ENCODE results near the gene FLNB. TPM values are rescaled to one million over a fixed set of nuclear protein-coding genes. Genes with fewer than 3 reads are reported as not detected.

The FLNB gene
- total and polyA plus RNA-seq, 2 of the 13 experiments (the other 11 are each of a cell fraction or from before 2014, with no cell fraction given), result 106 to 130 TPM

DNA sequence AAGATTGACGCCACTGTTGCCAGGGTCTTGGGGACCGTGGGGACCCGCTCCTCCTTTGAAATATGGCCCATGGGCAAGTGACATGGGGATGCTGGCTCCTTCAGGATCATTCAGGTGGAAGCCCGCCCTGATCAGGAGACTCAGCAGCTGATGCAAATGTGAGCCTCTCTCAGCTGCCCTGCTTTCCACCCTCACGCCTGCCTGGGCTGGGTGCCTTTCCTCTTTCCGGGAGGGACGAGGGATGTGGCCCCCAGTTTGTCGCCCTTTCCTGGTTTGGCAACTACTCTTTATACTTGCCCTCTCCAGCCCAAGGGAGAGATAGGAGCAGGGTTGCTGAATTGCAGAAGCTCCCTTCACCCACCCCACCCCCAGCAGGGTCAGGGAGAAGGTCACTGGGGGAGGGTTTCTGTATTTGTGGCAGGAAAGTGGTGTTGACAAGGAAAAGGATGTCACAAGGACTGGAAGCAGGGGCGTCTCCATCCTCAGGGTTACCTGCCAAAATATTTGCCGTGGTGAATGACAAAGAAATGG, 180.8 kb downstream of the FLNB start (continued):
- TF ChIP-seq, protein P1, sequence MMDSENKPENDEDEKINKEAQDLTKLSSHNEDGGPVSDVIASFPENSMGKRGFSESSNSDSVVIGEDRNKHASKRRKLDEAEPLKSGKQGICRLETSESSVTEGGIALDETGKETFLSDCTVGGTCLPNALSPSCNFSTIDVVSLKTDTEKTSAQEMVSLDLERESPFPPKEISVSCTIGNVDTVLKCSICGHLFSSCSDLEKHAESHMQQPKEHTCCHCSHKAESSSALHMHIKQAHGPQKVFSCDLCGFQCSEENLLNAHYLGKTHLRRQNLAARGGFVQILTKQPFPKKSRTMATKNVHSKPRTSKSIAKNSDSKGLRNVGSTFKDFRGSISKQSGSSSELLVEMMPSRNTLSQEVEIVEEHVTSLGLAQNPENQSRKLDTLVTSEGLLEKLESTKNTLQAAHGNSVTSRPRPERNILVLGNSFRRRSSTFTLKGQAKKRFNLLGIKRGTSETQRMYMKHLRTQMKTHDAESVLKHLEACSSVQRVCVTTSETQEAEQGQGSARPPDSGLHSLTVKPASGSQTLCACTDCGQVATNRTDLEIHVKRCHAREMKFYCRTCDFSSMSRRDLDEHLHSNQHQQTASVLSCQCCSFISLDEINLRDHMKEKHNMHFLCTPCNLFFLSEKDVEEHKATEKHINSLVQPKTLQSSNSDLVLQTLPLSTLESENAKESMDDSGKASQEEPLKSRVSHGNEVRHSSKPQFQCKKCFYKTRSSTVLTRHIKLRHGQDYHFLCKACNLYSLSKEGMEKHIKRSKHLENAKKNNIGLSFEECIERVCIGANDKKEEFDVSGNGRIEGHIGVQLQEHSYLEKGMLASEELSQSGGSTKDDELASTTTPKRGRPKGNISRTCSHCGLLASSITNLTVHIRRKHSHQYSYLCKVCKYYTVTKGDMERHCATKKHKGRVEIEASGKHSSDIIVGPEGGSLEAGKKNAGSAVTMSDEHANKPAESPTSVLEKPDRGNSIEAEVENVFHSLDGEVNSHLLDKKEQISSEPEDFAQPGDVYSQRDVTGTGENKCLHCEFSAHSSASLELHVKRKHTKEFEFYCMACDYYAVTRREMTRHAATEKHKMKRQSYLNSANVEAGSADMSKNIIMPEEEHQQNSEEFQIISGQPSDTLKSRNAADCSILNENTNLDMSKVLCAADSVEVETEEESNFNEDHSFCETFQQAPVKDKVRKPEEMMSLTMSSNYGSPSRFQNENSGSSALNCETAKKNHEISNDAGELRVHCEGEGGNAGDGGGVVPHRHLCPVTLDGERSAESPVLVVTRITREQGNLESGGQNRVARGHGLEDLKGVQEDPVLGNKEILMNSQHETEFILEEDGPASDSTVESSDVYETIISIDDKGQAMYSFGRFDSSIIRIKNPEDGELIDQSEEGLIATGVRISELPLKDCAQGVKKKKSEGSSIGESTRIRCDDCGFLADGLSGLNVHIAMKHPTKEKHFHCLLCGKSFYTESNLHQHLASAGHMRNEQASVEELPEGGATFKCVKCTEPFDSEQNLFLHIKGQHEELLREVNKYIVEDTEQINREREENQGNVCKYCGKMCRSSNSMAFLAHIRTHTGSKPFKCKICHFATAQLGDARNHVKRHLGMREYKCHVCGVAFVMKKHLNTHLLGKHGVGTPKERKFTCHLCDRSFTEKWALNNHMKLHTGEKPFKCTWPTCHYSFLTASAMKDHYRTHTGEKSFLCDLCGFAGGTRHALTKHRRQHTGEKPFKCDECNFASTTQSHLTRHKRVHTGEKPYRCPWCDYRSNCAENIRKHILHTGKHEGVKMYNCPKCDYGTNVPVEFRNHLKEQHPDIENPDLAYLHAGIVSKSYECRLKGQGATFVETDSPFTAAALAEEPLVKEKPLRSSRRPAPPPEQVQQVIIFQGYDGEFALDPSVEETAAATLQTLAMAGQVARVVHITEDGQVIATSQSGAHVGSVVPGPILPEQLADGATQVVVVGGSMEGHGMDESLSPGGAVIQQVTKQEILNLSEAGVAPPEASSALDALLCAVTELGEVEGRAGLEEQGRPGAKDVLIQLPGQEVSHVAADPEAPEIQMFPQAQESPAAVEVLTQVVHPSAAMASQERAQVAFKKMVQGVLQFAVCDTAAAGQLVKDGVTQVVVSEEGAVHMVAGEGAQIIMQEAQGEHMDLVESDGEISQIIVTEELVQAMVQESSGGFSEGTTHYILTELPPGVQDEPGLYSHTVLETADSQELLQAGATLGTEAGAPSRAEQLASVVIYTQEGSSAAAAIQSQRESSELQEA (CRISPR knock-in tag; IDR thresholded peaks at IDR 0.05; ENCODE audit: not compliant biosample characterization), result no peak
- TF ChIP-seq KDM1A (CRISPR knock-in tag; IDR thresholded peaks at IDR 0.05) (no peak), POLR2AphosphoS2 (IDR thresholded peaks at IDR 0.05; ENCODE audit: low read depth, low read length) (no peak), FOXC1 (CRISPR knock-in tag; IDR thresholded peaks at IDR 0.05; ENCODE audit: borderline replicate concordance) (no peak), CEBPB (IDR thresholded peaks at IDR 0.05; ENCODE audit: borderline replicate concordance, low read depth, low read length) (0 out of 2 replicates have a peak, but pooled peaks have one; percentile 7), MZF1 (CRISPR knock-in tag; IDR thresholded peaks at IDR 0.05; ENCODE audit: borderline replicate concordance) (no peak), CENPX (CRISPR knock-in tag; IDR thresholded peaks at IDR 0.05) (no peak), THAP11 (CRISPR knock-in tag; IDR thresholded peaks at IDR 0.05) (no peak), MATR3 (CRISPR knock-in tag; IDR thresholded peaks at IDR 0.05) (no peak), ZNF567 (CRISPR knock-in tag; IDR thresholded peaks at IDR 0.05; ENCODE audit: borderline replicate concordance) (no peak; the same call in 1 of the 2 replicates)
- TF ChIP-seq, protein P2, sequence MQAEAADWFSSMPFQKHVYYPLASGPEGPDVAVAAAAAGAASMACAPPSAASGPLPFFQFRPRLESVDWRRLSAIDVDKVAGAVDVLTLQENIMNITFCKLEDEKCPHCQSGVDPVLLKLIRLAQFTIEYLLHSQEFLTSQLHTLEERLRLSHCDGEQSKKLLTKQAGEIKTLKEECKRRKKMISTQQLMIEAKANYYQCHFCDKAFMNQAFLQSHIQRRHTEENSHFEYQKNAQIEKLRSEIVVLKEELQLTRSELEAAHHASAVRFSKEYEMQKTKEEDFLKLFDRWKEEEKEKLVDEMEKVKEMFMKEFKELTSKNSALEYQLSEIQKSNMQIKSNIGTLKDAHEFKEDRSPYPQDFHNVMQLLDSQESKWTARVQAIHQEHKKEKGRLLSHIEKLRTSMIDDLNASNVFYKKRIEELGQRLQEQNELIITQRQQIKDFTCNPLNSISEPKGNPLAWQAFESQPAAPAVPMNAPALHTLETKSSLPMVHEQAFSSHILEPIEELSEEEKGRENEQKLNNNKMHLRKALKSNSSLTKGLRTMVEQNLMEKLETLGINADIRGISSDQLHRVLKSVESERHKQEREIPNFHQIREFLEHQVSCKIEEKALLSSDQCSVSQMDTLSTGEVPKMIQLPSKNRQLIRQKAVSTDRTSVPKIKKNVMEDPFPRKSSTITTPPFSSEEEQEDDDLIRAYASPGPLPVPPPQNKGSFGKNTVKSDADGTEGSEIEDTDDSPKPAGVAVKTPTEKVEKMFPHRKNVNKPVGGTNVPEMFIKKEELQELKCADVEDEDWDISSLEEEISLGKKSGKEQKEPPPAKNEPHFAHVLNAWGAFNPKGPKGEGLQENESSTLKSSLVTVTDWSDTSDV (CRISPR knock-in tag; IDR thresholded peaks at IDR 0.05), result no peak
- TF ChIP-seq, protein P3, sequence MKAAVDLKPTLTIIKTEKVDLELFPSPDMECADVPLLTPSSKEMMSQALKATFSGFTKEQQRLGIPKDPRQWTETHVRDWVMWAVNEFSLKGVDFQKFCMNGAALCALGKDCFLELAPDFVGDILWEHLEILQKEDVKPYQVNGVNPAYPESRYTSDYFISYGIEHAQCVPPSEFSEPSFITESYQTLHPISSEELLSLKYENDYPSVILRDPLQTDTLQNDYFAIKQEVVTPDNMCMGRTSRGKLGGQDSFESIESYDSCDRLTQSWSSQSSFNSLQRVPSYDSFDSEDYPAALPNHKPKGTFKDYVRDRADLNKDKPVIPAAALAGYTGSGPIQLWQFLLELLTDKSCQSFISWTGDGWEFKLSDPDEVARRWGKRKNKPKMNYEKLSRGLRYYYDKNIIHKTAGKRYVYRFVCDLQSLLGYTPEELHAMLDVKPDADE (CRISPR knock-in tag; IDR thresholded peaks at IDR 0.05), result no peak
- TF ChIP-seq, protein P4, sequence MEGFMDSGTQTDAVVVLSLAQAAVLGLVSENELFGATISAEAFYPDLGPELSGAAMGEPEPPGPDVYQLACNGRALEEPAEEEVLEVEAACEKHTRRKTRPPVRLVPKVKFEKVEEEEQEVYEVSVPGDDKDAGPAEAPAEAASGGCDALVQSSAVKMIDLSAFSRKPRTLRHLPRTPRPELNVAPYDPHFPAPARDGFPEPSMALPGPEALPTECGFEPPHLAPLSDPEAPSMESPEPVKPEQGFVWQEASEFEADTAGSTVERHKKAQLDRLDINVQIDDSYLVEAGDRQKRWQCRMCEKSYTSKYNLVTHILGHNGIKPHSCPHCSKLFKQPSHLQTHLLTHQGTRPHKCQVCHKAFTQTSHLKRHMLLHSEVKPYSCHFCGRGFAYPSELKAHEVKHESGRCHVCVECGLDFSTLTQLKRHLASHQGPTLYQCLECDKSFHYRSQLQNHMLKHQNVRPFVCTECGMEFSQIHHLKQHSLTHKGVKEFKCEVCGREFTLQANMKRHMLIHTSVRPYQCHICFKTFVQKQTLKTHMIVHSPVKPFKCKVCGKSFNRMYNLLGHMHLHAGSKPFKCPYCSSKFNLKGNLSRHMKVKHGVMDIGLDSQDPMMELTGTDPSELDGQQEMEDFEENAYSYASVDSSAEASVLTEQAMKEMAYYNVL (CRISPR knock-in tag; IDR thresholded peaks at IDR 0.05; ENCODE audit: borderline replicate concordance), result peak; percentile 91; the same call in 1 of the 2 replicates
- TF ChIP-seq, protein P5, sequence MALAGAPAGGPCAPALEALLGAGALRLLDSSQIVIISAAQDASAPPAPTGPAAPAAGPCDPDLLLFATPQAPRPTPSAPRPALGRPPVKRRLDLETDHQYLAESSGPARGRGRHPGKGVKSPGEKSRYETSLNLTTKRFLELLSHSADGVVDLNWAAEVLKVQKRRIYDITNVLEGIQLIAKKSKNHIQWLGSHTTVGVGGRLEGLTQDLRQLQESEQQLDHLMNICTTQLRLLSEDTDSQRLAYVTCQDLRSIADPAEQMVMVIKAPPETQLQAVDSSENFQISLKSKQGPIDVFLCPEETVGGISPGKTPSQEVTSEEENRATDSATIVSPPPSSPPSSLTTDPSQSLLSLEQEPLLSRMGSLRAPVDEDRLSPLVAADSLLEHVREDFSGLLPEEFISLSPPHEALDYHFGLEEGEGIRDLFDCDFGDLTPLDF (CRISPR knock-in tag; IDR thresholded peaks at IDR 0.05), result no peak
